Measurements from ENCODE around the gene CASD1.

Gene CASD1

GRCh38 chr7:94507962-94508361 is 1.6 kb upstream of the CASD1 start:
- H3K4me3 ChIP-seq (ENCODE audit: low read depth, low read length), result no peak overlapping the region
- TF ChIP-seq, protein P1, sequence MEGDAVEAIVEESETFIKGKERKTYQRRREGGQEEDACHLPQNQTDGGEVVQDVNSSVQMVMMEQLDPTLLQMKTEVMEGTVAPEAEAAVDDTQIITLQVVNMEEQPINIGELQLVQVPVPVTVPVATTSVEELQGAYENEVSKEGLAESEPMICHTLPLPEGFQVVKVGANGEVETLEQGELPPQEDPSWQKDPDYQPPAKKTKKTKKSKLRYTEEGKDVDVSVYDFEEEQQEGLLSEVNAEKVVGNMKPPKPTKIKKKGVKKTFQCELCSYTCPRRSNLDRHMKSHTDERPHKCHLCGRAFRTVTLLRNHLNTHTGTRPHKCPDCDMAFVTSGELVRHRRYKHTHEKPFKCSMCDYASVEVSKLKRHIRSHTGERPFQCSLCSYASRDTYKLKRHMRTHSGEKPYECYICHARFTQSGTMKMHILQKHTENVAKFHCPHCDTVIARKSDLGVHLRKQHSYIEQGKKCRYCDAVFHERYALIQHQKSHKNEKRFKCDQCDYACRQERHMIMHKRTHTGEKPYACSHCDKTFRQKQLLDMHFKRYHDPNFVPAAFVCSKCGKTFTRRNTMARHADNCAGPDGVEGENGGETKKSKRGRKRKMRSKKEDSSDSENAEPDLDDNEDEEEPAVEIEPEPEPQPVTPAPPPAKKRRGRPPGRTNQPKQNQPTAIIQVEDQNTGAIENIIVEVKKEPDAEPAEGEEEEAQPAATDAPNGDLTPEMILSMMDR (IDR thresholded peaks at IDR 0.05; ENCODE audit: low read depth, low read length), result no peak
- TF ChIP-seq, protein P2, sequence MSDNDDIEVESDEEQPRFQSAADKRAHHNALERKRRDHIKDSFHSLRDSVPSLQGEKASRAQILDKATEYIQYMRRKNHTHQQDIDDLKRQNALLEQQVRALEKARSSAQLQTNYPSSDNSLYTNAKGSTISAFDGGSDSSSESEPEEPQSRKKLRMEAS (IDR thresholded peaks at IDR 0.05; ENCODE audit: low read depth, low read length), result no peak
- TF ChIP-seq POLR2A (IDR thresholded peaks at IDR 0.05; ENCODE audit: extremely low read depth, insufficient read length), result no peak
- no peak for TF ChIP-seq MYC (IDR thresholded peaks at IDR 0.05; ENCODE audit: low read depth, low read length)

GRCh38 chr7:94509887-94510581 is 425 bp downstream of the CASD1 start:
- DNase-seq (ENCODE audit: low read depth), result peak; percentile 81
- TF ChIP-seq MYC (IDR thresholded peaks at IDR 0.05; ENCODE audit: low read depth, low read length) (peak; percentile 11; the same call in 1 of the 2 replicates), POLR2A (IDR thresholded peaks at IDR 0.05; ENCODE audit: extremely low read depth, insufficient read length) (peak; percentile 45)
- TF ChIP-seq, protein P1 (IDR thresholded peaks at IDR 0.05; ENCODE audit: low read depth, low read length), result no peak
- TF ChIP-seq, protein P2 (IDR thresholded peaks at IDR 0.05; ENCODE audit: low read depth, low read length), result 0 out of 2 replicates have a peak, but pooled peaks have one; percentile 3
- peak overlapping the region; percentile 63 for H3K4me3 ChIP-seq (ENCODE audit: low read depth, low read length)

More at GRCh38 chr7:94507962-94508361, 1.6 kb upstream of the CASD1 start:
- no peak for DNase-seq (ENCODE audit: low read depth)

- TF ChIP-seq, protein P2 (IDR thresholded peaks at IDR 0.05; ENCODE audit: low read depth, low read length), result no peak
- TF ChIP-seq, protein P1 (IDR thresholded peaks at IDR 0.05; ENCODE audit: low read depth, low read length), result no peak
- TF ChIP-seq MYC (IDR thresholded peaks at IDR 0.05; ENCODE audit: low read depth, low read length) (no peak), POLR2A (IDR thresholded peaks at IDR 0.05; ENCODE audit: extremely low read depth, insufficient read length) (no peak)
- peak; percentile 70 for DNase-seq (ENCODE audit: low read depth)
- H3K4me3 ChIP-seq (ENCODE audit: low read depth, low read length), result peak overlapping the region; percentile 63
Observed at GRCh38 chr7:94510582-94511496, 1.2 kb downstream of the CASD1 start.

DNA sequence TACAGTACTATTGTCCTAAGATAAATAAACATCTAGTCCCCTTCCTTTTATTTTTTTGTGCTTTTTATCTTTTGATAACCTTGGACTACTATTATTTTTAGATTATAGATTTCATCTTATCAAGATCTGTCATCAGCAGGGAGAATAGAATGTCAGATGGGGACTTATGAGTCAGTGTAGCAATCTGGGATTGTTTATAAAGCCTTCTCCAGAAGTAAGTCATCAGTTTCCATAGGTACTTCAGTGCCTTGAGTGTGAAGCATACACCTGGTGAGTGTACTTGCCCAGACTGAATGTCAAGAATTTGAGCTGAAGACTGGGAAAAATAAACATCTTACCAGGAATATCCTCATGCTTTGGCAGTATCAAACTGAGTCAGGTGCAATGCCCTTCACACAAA is 2.1 kb downstream of the CASD1 start:
- DNase-seq (ENCODE audit: low read depth), result no peak
- peak overlapping the region; percentile 63 for H3K4me3 ChIP-seq (ENCODE audit: low read depth, low read length)
- TF ChIP-seq, protein P2 (IDR thresholded peaks at IDR 0.05; ENCODE audit: low read depth, low read length), result no peak
- TF ChIP-seq MYC (IDR thresholded peaks at IDR 0.05; ENCODE audit: low read depth, low read length) (no peak), POLR2A (IDR thresholded peaks at IDR 0.05; ENCODE audit: extremely low read depth, insufficient read length) (no peak)
- TF ChIP-seq, protein P1 (IDR thresholded peaks at IDR 0.05; ENCODE audit: low read depth, low read length), result no peak

DNA sequence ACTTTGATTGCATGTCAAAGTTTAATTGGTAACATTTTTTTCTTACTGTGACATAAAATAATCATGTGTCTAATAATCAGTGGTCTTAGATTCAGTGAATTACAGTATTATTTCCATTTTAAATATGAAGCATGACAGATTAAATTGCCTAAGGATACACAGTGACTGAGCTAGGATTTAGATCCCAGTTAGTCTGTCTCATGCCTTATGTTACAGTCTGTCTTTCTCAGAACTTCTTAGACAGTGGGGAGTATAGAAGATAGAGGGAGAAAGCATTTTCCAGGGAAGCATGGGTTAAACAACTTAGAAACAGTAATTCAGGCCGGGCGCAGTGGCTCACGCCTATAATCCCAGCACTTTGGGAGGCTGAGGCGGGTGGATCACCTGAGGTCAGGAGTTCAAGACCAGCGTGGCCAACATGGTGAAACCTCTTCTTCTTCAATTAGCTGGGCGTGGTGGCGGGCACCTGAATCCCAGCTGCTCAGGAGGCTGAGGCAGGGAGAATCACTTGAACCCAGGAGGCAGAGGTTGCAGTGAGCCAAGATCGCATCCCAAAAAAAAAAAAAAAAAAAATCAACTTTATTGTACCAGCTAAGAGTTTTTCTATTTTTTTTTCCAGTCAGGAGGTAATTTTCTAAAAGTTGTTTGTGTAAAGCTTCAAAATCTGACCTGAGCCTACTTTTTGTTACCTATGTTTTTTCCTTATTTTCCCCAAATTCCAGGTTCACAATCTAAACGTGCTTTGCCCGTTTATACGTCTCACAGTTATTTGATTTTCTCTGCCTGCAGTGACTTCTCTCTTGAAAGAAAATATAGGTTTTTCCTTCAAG is 3.3 kb downstream of the CASD1 start:
- DNase-seq (ENCODE audit: low read depth), result no peak
- TF ChIP-seq, protein P2 (IDR thresholded peaks at IDR 0.05; ENCODE audit: low read depth, low read length), result no peak
- TF ChIP-seq MYC (IDR thresholded peaks at IDR 0.05; ENCODE audit: low read depth, low read length) (no peak), POLR2A (IDR thresholded peaks at IDR 0.05; ENCODE audit: extremely low read depth, insufficient read length) (no peak)
- TF ChIP-seq, protein P1 (IDR thresholded peaks at IDR 0.05; ENCODE audit: low read depth, low read length), result no peak

More for the DNA sequence above, 3.3 kb downstream of the CASD1 start:
- no peak overlapping the region for H3K4me3 ChIP-seq (ENCODE audit: low read depth, low read length)
